ENCODE measurements around the gene GGTLC3. TPM values are rescaled to one million over a fixed set of nuclear protein-coding genes. Genes with fewer than 3 reads are reported as not detected.
"Not testable (repeated sequence)": the region's sequence is repeated elsewhere in the genome, so short reads cannot be mapped to it uniquely, and the experiment has no call there.

GGTLC3 gene
- total RNA-seq, 2 experiments from 2014 or later, result not detected

GRCh38 chr22:18512378-18512777 lies 5.6 kb downstream of the GGTLC3 start:
- H3K9me3 ChIP-seq (ENCODE audit: low read length); CTCF ChIA-PET (ENCODE audit: unreplicated experiment); H4K20me1 ChIP-seq (ENCODE audit: insufficient read depth, low read length); BruUV-seq (replicated peaks); intact Hi-C loops (cut with micrococcal nuclease; ENCODE audit: unreplicated experiment); H3K4me3 ChIP-seq (ENCODE audit: low read depth, low read length, poor library complexity, severe bottlenecking); H3K9me2 ChIP-seq (ENCODE audit: insufficient read depth, low read length); H2AFZ ChIP-seq (ENCODE audit: low read length); POLR2A ChIA-PET; H3K4me2 ChIP-seq (ENCODE audit: low read length); H3K36me3 ChIP-seq (ENCODE audit: insufficient read depth, low read length); H3K79me2 ChIP-seq (ENCODE audit: insufficient read depth, low read depth, low read length); H3K27ac ChIP-seq (ENCODE audit: low read depth, low read length, poor library complexity, severe bottlenecking); H3K4me1 ChIP-seq (ENCODE audit: insufficient read depth, low read length, poor library complexity, severe bottlenecking); DNase-seq (ENCODE audit: low spot score): not testable (repeated sequence)

- H3K4me1 ChIP-seq (ENCODE audit: insufficient read depth, low read length, poor library complexity, severe bottlenecking); H3K79me2 ChIP-seq (ENCODE audit: insufficient read depth, low read depth, low read length); H4K20me1 ChIP-seq (ENCODE audit: insufficient read depth, low read length); H3K9me3 ChIP-seq (ENCODE audit: low read length); CTCF ChIA-PET (ENCODE audit: unreplicated experiment); H3K9me2 ChIP-seq (ENCODE audit: insufficient read depth, low read length); BruUV-seq (replicated peaks); H3K27ac ChIP-seq (ENCODE audit: low read depth, low read length, poor library complexity, severe bottlenecking); DNase-seq (ENCODE audit: low spot score); H3K4me2 ChIP-seq (ENCODE audit: low read length); H3K4me3 ChIP-seq (ENCODE audit: low read depth, low read length, poor library complexity, severe bottlenecking); H3K36me3 ChIP-seq (ENCODE audit: insufficient read depth, low read length); H2AFZ ChIP-seq (ENCODE audit: low read length); POLR2A ChIA-PET; intact Hi-C loops (cut with micrococcal nuclease; ENCODE audit: unreplicated experiment): not testable (repeated sequence)
Measured at GRCh38 chr22:18511327-18511726, 6.6 kb downstream of the GGTLC3 start.

- H3K4me3 ChIP-seq (ENCODE audit: low read depth, low read length, poor library complexity, severe bottlenecking); H4K20me1 ChIP-seq (ENCODE audit: insufficient read depth, low read length); H3K36me3 ChIP-seq (ENCODE audit: insufficient read depth, low read length); BruUV-seq (replicated peaks); H3K27ac ChIP-seq (ENCODE audit: low read depth, low read length, poor library complexity, severe bottlenecking); POLR2A ChIA-PET; H3K4me1 ChIP-seq (ENCODE audit: insufficient read depth, low read length, poor library complexity, severe bottlenecking); H3K9me2 ChIP-seq (ENCODE audit: insufficient read depth, low read length); H2AFZ ChIP-seq (ENCODE audit: low read length); CTCF ChIA-PET (ENCODE audit: unreplicated experiment); H3K79me2 ChIP-seq (ENCODE audit: insufficient read depth, low read depth, low read length); intact Hi-C loops (cut with micrococcal nuclease; ENCODE audit: unreplicated experiment); H3K9me3 ChIP-seq (ENCODE audit: low read length); H3K4me2 ChIP-seq (ENCODE audit: low read length); DNase-seq (ENCODE audit: low spot score): not testable (repeated sequence)
Measured at GRCh38 chr22:18496227-18496626, 21.7 kb downstream of the GGTLC3 start.

Other genes with a start within 250 kb of the GGTLC3 start
- 0.88 and 4.3 TPM in 2 replicates for gene TMEM191B, start 9.6 kb upstream of the GGTLC3 start, total RNA-seq (2014; rRNA removed; shearing (Covaris generic))
- gene TMEM191B, start 9.6 kb upstream of the GGTLC3 start, total RNA-seq (2022), result 0.50 and 2.4 TPM in 2 replicates
- gene RIMBP3, start 93.8 kb upstream of the GGTLC3 start, total RNA-seq (2014; rRNA removed; shearing (Covaris generic)), result 1.3 and 1.8 TPM in 2 replicates
- 1.8 and 2.1 TPM in 2 replicates for gene RIMBP3, start 93.8 kb upstream of the GGTLC3 start, total RNA-seq (2022)